Activated naive CD4-positive, alpha-beta T cell treated with Interleukin-2 at 50 U/mL for 16 hours (primary cell): ENCODE measurements around the gene CACNA1B.
"Not testable (repeated sequence)": the region's sequence is repeated elsewhere in the genome, so short reads cannot be mapped to it uniquely, and the experiment has no call there.

Source experiments
- DNase-seq: peaks from one replicate; pipeline ENCODE4 v3.0.0-alpha.2; 2020

Gene CACNA1B

DNA sequence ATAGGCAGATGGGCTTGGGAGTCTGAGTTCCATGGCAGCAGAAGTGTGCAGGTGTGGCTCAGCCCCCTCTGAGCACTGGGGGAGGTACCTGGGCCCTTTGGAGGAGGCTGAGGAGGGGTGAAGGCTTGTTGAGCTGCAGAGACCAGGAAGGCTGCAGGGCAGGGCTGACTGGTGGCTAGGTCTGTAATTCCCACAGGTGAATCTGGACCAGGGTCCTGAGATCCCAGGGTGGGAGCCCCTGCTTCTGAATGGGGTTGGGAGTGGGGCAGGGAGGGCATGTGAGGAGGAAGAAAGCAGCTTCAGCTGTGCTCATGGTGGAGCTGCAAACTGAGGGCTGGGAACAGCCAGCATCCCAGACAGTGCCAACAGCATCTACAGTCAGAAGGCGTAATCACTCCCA is 111.1 kb downstream of the CACNA1B start:
- DNase-seq = no peak

DNA sequence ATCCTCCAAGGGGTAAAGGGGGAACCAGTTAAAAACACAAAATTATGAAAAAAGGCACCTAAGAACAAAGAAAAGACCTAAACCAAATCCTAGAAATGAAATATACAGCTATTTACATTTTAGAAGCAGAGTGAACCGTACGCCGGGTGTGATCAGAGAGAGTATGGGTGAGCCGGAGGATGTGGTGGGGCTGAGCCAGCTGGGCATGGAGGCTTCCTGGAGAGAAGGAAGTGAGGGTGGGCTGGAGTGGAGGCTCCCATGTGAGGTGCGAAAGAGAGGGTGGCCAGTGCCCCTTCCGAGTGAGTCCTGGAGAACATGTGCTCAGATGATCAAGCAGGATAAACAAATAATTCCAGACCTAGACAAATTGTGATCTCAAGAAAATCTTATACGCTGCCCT is 111.6 kb downstream of the CACNA1B start:
- no peak for DNase-seq

DNA sequence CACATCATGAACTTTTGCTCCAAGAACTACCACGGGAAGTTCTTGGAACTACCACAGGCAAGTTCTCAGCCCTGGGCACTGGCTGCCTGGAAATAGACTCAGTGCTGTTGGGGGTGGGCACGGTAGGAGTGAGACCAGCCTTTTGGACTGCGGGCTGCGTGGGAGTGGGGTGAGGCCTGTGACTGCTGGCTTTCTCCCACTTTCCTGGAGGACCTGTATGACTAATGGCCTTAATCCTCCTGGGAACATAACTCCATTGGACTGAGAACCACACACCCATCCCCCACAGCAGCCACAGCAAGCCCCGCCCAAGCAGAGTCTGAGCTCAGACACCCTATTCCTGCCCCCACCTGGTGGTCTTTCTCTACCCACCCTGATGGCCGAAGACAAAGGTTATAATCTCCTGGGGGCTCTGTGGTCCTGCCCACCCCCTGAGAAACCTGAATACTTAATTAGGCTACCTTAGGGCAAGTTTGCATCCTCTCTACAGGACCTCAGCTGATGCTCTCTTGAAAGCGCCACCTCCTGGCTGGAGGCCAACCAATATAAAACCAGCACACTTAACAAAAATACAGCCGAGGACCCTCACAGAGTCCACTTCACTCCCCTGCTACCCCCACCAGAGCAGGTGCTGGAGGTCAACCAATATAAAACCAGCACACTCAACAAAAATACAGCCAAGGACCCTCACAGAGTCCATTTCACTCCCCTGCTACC is 112.6 kb downstream of the CACNA1B start:
- DNase-seq = no peak

DNA sequence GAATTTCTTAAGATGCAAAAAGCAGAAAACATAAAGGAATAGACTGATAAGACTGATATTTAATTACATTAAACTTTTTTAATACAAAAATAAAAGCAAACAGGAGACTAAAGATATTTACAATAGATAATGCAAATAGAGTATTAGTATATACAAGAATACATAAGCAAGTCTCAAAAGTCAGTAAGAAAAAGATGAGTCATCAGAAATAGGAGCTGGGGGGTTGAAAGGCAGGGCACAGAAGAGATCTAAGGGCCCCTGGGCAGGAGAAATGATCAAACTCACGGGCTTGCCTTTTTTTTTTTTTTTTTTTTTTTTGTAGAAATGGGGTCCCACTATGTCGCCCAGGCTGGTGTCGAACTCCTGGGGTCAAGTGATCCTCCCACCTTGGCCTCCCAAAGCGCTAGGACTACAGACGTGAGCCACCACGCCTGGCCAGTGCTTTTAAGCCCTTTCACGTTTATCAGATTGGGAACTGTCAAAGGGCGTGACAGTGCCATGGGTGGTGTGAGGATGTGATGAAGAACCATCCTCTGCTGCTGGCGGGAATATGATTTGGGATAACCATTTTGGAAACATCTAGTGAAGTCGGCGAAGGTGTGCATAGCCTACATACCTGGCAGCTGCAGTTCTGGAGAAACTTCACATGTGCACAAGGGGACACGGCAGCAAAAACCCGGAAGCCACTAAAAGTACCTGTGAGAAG is 126.1 kb downstream of the CACNA1B start:
- DNase-seq = no peak

DNA sequence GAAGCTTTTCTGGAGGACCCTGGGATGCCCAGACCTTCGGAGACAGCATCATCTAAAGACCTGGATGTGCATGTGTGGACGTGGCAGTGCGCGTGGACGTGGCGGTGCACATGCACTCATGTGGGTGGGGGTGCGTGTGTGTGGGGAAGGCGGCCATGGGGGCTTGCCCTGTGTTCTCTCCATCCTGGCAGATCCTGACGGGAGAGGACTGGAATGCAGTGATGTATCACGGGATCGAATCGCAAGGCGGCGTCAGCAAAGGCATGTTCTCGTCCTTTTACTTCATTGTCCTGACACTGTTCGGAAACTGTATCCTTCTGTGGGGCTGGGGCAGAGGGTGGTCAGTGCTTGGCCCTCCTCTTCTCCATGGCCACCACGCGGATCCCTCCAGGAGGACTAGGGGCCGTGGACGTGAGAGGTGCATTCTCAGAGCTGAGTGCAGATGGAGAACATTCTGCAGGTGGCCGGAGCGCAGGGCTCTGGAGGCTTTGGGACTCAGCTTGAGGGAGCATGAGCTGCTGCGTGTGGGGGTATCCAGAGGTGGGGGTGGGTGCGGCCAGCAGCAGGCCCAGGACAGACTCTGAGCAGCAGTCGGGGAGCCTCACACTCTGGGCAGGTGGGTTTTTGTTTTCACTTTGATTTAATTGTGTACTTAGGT is 129.1 kb downstream of the CACNA1B start:
- DNase-seq = no peak

DNA sequence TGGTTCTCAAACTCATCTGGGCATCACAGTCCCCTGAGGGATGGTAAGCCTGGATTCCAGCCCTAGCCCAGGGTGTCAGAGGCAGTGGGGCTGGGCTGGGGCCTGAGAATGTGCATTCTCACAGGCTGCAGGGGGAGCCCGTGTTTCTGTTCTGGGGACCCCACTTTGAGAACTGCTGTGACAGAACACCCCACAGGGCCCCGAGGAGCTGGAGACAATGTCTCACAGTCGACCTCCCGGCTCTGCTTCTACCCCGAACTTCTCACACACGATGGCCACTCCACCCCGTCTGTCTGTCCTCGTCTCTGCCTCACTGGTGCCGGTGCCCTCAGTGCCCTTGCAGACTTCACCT is 130.0 kb downstream of the CACNA1B start:
- DNase-seq = no peak

DNA sequence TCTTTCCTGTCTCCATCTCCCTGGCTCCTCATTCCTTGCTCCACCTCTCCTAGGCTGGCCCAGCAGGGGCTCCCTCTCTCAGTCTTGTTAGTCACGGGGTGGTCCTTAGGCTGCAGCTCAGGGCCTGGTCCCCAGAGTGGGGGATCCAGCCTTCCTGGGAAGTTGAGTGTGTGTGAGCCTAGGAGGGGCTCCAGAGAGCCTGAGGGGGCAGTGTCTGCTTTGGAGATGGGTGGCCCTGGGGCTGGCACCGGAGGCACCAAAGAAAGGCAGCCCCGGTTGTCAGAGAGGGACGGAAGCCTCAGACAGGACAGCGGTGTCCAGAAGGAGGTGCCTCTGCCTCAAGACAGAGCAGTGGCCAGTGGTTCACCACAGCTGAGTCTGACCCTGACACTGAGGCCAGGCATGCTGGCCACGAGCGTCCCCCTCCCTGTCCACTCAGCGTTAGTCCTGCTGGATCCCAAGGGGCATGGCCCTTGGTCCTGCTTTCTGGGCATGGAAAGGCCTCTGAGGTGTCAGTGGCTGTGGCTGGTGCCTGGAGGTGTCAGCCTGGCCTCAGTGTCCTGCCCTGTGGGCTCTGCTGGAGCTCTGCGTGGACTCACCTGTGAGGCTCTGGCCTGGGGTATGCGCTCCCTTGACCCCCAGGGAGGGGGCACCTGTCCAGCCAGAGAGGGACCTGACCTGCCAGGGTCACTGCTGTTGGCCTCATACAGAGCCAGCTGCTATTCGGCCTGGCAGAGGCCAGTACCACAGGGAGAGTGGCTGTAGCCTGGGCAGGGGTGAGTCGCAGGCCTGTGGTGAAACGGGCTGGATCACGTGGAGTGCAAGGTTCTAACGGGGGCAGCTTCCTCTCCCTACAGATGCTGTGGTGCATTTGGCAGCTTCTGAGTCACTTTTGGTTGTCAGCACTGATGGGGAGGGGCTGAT is 130.6 kb downstream of the CACNA1B start:
- DNase-seq = no peak

DNA sequence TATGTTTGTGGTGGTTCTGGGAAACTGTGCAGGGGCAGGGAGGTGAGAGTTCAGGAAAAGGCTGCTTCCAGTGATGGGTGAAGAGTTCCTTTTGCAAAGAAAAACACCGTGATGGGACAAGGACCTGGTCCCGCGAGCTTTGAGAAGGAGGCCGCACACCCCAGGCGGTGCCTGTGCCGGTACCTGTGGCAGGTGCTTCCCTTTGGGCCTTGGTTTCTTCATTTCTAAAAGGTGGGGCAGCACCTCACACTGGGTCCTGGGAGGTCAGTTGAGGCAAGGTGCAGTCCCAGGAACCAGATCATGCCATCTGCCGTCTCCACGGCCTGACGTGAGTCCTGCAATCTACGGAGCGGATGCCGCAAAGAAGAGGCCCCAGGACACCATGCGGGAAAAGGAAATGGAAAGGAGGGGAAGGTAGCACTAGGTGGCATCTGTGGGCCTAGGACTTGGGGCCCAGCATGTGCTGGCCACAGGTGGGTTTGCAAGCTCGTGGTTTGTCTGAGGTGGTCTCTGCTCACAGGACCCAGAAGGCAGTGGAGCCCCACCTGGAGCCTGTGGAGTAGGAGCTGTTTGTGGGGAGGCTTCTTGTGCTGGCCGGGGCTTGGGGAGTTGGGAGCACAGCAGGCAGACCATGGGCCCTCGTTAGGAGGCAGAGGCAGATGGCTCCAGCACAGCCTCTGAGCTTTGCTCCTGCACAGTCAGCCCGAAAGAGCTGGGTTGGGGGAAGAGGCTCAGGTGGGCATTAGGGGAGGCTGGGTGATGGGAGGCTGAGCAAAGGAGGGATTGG is 131.6 kb downstream of the CACNA1B start:
- DNase-seq = no peak

DNA sequence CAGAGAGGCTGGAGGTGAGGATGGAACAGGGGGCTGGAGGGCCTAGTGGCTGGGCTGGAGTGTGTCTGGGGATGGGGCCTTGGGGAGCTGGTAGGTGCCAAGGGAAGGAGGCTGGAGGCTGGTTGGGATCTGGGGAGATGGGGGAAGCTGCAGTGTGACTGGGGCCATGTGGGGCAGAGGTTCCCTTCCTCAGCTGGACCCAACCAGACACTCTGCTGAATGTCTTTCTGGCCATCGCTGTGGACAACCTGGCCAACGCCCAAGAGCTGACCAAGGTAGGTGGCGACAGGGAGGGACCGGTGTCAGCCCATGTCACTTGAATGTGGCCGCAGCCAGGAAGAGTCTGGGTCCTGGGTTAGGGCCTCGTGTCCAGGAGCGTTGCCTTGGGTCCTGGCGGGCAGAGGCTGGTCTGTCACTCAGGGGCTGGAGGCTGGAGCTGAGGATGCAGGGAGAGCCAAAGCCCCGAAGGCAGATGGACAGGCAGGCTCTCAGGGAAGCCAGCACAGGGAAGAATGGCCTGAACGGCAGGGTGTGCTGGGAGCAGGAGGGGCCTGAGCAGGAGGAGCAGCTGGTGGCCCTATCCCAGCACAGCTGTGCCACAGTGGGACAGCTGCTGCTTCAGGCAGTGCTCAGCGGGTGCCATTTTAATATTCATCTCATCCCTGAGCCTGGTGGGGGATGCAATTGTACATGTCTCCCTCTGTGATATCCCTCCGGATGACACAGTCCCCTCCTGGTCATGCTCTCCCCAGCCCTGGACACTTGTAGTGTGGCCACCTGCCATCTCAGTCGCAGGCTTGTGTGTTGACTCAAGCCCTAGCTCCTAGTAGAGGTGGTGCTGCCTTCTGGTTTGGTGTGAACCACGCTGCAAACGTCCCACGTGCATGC is 132.5 kb downstream of the CACNA1B start:
- DNase-seq = no peak

DNA sequence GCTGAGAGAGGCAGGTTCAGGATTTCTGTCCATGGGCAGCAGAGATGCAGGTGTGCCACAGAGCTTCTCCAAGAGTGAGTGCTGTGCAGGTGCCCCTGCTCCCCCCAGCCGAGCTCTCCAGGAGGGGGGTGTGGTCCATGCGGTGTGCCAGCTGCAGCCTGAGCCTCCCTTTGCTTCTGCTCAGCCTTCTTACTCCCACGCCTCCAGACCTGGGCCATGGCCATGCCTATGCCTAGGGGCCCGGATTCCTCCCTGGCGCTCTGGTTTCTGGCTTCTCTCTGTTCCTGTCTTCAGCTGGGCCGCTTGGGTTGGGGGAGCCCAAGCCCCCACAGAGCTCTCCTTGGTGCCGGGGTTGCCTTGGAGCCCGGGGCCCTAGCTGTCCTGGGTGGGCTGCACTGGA is 133.3 kb downstream of the CACNA1B start:
- DNase-seq = no peak

DNA sequence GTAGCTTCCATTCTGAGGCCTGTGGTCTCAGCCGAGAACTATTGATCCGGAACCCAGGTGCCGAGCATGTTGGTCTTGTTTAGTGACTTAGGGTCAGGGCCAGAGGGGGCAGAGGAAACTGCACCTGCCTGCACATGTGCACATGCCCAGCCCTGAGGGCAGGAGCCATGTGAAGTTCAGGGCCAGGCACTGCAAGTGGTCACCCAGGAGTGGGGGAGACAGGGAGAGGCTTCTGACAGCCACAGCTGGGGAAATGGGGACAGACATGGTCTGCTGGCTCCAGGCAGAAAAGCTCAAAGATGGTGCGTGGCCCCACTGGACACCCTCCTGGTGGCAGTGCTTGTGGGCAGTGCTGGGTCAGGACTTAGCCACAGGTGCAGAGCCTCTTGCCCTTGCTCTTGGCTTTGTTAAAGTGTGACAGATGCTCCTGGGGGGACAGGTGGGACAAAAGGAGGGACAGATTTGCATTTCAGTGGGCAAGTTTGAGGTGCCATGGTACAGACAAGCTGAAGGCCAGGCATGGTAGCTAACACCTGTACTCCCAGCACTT is 134.4 kb downstream of the CACNA1B start:
- DNase-seq = no peak

DNA sequence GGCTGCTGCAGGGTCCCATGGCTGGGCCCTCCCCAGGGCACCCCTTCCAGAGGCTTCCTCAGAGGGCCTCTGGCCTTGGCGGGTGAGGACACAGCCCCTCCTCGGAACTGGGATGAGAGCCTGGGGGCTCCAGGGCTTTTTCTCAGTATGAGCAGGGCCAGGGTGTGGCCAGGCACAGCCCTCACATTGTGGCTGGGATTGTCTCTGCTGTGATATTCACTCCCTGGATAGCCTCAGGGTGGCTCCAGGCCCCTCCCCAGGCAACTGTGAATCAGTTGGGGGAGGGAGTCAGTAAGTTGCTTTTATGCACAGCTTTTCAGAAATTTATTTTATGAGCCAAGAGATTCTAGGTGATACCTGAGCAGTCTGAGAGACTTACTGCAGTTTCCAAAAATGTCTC is 135.7 kb downstream of the CACNA1B start:
- no peak for DNase-seq

DNA sequence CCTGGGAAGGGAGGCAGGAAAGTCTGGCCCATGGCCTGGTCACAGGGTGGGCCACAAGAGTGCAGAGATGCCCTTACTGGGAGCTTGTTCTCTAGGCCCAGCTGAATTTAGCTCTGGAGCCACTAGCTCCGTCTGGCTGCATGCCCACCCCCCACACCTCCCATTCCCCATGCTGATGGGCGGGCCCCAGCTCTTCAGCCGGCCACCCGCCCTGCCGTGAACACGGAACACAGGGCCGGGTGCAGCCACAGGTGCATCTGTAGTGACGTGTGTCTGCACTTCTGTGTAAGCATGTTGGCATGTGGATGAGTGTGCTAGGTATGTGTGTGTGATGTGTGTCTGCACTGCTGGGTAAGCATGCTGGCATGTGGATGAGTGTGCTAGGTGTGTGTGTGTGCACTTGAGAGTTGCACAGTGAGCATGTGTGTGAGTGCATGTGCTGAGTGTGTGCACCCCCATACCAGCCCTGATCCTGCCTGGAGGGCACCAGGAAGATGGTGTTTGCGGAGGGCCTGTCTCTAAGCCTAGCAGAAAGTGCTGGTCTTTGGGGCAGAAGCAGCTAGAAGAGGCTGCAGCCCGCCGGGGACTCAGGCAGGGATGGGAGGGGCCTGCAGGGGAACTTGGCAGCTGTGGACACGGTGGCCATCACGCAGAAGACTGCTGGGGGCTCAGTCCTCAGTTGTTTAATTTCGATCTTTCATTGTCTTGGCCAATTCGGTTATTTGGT is 136.4 kb downstream of the CACNA1B start:
- no peak for DNase-seq

DNA sequence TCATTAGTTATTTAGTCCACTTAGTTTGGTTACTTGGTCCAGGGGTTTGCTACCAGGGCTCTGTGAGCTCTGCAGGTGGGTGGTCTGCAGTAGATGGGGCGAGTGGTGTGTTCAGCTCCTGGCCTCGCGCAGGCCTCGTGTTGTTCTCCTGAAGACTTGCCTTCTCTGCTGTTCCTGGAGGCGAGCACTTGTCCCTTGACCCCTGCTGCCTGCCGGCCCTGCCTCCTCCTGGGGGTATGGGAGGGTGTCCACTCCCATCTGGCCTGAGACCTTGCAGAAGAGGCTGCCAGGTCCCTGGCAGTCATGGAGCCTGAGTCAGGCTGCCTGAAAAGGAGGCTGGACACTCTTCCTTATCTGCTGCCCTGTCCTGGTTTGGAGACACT is 137.0 kb downstream of the CACNA1B start:
- no peak for DNase-seq

DNA sequence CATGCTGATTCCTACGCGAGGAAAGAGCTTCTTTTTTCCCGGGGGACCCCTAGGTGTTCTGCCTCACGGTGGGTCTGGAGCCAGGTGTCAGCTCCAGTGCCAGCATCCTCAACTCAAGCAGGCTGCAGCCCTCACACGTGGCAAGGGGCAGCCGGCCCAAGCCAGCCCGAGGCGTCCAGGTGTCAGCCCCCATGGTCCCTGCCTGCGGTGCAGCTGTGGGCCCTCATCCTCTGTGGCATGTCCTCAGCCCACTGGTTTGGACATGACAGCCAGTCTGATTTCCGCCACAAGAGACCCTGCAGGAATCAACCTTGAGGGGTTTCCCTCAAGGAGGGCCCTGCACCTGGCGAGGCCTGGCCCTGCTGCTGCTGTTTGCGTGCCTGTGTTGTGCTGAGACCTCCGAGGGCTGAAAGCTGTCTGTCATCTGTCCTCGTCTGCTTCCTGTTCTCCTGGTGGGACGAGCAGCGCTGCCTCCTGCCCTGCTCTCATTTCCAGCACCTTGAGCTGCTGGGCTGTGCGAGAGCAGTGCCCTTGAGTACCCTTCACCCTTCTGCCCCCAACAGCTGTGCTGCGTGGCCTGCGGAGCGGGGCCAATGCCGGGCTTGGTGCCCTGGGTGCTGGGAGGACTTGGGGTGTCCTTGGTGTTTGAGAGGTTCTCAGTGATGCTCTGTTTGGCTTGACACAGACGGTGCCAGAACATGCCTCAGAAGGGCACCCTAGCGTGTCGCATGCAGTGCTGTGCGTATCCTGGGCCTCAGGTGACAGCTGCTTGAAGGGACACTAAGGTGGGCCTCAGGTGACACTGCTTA is 137.6 kb downstream of the CACNA1B start:
- no peak for DNase-seq

DNA sequence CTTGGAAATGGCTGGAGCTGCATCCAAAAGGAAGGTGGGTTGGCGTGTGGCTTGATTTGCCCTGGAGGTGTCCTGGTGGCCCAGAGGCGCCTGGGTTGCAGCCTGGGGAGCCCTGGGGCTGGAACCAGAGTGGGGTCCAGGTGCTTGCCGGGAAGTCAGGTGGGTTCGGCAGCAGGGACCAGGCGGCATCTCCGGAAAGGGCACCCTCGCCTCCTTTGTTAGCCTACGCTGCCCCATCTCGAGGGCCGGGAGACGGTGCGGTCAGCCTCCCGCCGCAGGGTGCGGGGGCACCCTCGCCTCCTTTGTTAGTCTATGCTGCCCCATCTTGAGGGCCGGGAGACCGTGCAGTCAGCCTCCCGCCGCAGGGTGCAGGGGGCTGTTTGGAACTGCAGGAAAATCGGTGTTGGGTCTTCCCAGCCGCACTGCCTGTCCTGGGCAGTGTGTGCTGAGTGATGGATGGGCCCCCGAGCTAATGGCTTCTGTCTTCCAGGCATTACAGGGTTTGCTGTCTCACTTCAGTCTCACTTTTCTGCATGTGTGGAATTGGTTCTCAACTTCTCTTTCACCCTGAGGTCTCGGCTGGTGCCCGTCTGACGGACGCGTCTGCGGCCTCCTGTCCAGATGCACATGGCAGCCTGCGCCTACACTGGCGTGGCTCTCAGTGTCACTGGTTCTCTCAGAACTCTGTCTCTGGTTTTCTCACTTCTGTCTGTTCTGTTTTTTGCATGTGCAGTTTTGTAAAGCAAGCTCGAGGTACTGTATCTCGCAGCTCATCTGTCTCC is 139.0 kb downstream of the CACNA1B start:
- no peak for DNase-seq

DNA sequence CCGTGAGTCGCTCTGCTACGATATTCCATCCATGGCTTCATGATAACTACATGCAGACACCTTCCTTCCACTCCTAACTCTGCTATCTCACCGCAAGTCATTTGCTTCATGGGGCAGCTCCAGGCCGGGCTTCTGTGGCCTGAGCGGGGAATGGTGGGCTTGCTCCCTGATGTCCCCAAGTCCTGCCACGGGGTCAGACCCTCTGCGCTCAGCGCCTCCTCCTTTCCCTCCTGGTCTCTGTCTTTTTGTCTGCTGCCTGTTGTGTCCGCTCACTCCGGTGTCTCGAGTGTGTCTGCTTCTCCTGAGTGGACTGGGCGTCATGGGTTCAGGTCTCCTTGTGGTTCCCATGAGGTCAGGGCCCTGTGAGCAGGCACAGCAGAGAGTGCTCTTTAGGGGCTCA is 139.6 kb downstream of the CACNA1B start:
- no peak for DNase-seq

DNA sequence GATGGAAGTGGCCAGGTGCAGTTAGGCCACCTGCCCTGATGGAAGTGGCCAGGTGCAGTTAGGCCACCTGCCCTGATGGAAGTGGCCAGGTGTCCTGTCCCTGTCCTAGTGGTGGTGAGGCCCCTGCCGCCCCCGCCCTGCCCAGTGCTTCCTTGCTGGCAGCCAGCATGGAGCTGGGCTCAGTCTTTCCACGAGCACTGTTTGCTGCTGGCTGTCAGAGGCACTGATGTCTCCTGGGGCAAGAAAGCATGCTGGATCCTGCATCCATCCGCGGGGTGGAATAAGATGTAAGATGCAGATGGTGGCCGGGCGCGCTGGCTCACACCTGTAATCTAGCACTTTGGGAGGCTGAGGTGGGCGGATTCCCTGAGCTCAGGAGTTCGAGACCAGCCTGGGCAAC is 141.9 kb downstream of the CACNA1B start:
- not testable (repeated sequence) for DNase-seq
